VCaP (cell line): ENCODE results near the gene TRNT1.

Source experiments
- H3K27ac ChIP-seq: fragments of 450-650 bp; 2 replicates; pipeline ENCODE4 v1.5.1; 2017
- TF ChIP-seq, protein P1 (sequence below): fragments of 450-650 bp; conservative IDR thresholded peaks from 2 replicates; pipeline ENCODE4 v1.5.1; 2017; ENCODE audit warnings: mild to moderate bottlenecking, moderate library complexity

The TRNT1 gene

DNA sequence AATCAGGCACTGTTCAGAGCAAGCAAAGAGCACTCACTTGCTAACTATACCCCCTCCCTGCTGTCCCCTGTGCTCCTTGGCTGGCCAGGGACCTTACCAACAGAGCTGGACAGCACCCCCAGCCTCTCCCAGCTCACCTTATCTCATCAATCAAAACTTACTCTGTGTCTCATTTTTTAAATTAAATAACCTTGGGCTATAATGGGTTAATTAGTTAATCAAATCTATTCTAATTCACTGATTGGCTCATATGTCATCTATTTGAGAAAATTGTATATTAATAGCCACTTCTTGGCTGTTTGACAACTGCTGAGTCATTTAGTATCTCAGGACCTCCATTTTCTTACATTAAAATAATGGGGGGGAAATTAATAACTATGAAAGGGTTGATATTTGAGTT, 39.5 kb upstream of the TRNT1 start:
- TF ChIP-seq, protein P1, sequence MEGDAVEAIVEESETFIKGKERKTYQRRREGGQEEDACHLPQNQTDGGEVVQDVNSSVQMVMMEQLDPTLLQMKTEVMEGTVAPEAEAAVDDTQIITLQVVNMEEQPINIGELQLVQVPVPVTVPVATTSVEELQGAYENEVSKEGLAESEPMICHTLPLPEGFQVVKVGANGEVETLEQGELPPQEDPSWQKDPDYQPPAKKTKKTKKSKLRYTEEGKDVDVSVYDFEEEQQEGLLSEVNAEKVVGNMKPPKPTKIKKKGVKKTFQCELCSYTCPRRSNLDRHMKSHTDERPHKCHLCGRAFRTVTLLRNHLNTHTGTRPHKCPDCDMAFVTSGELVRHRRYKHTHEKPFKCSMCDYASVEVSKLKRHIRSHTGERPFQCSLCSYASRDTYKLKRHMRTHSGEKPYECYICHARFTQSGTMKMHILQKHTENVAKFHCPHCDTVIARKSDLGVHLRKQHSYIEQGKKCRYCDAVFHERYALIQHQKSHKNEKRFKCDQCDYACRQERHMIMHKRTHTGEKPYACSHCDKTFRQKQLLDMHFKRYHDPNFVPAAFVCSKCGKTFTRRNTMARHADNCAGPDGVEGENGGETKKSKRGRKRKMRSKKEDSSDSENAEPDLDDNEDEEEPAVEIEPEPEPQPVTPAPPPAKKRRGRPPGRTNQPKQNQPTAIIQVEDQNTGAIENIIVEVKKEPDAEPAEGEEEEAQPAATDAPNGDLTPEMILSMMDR = no peak
- H3K27ac ChIP-seq = no peak overlapping the region

DNA sequence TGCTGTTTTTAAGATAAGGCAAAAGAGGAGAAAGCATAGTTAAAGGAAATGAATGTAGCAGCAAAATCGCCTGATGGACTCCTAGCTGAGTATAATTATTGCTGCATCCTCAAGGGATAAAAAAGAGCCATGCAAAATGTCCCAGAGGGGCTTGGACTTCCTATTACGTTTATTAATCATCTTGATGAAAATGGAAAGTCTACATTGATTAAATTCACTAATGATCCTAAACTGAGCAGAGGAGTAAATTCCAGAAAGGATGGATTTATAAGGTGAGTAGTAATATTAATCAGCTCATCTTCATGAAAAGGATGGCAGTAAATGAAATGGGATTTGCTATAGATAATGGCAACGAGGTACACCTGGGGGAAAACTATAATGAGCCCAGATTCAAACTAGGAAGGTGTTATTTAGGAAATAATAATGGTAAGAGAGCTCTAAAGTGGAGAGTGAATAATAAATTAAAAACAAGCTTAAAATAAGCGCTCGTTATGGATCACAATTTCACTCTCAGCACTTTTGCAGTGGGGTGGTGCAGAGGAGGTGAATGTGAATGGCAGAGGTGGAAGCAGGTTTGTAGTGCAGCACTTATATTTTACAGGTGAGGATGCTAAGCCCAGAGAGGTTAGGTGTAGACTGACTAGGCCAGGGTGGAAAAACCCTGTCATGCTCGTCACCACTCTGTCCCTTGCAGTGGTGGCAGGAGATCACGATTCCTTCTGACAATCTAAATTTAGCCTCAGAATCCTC, 38.8 kb upstream of the TRNT1 start:
- H3K27ac ChIP-seq = no peak overlapping the region
- TF ChIP-seq, protein P1 = no peak

DNA sequence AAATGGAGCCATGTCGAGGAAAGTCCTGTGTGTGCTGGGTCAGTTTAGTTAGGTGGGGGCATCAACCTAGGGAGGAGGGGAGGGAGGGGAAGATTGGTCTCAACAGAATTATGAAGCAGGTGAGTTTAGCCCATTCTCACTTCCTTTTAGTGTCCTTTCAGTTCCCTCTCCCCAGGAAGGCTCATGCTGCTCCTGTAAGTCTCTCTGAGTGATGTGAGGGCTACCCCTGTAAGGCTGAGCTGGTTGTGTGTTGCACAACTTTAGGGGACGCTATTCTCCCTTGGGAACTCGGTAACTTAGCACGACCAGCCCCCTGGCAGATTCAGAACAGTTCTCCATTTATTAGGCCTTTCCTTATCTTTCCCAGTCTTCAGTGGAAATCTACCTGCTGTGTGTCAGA, 37.7 kb upstream of the TRNT1 start:
- TF ChIP-seq, protein P1 = no peak
- no peak overlapping the region for H3K27ac ChIP-seq

DNA sequence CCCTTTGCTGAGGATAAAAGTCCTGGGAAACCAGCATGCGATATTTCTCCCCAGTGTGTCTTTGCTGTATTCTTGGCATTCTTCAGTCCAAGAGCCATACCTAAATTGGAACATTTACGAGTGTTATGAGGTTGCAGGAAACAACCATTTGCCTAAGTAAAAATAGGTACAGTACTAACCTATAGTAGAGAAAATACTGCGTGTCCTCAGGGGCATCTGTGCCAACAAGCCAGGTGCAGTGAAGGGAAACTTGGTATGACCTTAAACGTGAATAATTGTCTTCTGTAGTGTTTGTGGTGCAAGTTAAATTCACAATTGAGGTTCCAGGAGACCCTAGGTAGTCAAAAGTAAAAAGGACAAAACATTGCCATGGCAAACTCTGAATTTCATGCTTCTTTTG, 28.8 kb upstream of the TRNT1 start:
- H3K27ac ChIP-seq = no peak overlapping the region
- TF ChIP-seq, protein P1 = no peak

DNA sequence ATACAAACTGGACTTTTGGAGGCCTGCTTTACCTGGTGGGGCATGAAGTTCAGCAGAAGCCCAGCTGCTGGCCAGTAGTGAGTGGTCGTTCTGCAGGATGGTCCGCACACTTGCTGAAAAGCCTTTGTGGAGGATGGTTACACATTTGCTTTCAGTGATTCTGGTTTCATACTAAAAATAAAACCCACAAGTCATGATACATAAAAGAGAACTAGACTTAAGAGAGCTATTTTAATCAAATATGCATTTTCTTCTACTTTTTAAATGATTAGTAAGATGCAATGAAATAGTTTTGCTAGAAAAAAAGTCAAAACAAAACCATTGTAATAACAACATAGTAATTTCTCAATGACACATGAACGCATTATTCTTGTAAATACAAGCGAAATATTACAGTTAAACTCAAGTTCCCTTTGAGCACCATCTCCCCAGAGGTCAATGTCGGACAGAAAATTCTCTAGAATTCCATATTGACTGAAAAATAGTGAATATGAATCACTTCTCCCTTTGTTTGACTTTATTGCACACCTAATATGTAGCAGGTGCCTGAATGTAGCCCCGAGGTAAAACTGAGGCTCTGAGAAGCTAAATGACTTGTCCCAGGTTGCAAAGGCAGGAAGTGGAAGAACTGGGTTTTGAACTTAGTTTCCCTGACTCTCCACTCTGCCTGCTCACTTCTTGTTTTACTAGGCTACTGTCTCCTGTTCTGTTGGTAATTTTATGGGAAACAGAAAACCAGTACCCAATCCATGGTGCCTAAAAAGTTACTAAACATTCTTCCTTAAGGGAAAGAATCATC, 24.9 kb upstream of the TRNT1 start:
- TF ChIP-seq, protein P1 = no peak
- H3K27ac ChIP-seq = no peak overlapping the region

DNA sequence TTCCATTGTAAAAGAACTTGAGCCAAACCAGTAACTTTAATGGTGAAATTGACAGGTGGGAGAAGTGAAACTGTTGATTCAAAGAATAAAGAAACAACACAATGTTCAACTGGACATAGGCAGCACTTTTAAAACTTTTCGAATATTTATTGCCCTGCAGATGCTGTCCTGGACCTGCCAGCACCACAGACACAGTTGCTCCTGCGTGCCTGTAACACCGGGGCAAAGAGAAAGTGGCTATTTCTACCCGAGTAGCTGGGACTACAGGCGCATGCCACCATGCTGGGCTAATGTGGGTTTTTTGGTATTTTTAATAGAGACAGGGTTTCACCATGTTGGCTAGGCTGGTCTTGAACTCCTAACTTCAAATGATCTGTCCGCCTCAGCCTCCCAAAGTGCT, 24.0 kb upstream of the TRNT1 start:
- H3K27ac ChIP-seq = no peak overlapping the region

DNA sequence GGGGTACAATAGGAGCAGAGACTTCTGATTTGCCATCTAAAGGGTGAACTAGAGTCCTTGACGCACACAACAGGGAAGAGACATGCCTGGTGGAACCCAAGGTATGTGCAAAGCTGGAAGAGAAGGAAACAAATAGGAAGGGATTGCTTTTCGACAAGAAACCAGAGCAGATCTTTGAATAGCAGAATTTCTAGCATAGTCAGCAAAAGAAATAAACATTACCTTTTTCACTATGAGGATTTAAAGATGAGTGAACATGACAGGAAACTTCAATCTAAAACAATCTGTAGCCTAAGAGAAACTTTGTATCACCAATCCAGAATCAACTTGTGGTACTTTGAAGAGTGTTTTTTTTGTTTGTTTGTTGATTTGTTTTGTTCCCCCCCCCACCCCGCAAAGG, 21.5 kb upstream of the TRNT1 start:
- TF ChIP-seq, protein P1 = no peak
- H3K27ac ChIP-seq = no peak overlapping the region

More for the DNA sequence above, 24.0 kb upstream of the TRNT1 start:
- TF ChIP-seq, protein P1 = no peak
